ENCODE results near the gene UQCRC2.

GRCh38 chr16:21996923-21997696 is 43.9 kb downstream of the UQCRC2 start:
- TF ChIP-seq POLR2A (IDR thresholded peaks at IDR 0.05; ENCODE audit: low read depth, low read length) (no peak), POU2F2 (IDR thresholded peaks at IDR 0.05; ENCODE audit: low read depth, low read length) (no peak), TAF1 (IDR thresholded peaks at IDR 0.05; ENCODE audit: low read depth, low read length) (no peak), POLR2AphosphoS5 (IDR thresholded peaks at IDR 0.05; ENCODE audit: low read depth, low read length) (no peak), SPI1 (IDR thresholded peaks at IDR 0.05; ENCODE audit: low read depth, low read length) (no peak), PAX5 (IDR thresholded peaks at IDR 0.05; ENCODE audit: insufficient read depth, low read length, severe bottlenecking) (no peak)
